Neural progenitor cell (in vitro differentiated cells): ENCODE results near the gene S100PBP. TPM values are rescaled to one million over a fixed set of nuclear protein-coding genes. Genes with fewer than 3 reads are reported as not detected.

Experiments
- DNase-seq: peaks from one replicate; pipeline ENCODE4 v3.0.0-alpha.2; 2016; ENCODE audit warnings: low spot score
- H2AFZ ChIP-seq: fragments of 200-600 bp; sonication (generic); replicated peaks from 2 replicates; pipeline ENCODE4 v1.6.1; 2016; ENCODE audit warnings: antibody characterized with exemption
- H3F3A ChIP-seq: fragments of 200-600 bp; sonication (generic); 2 replicates; pipeline ENCODE4 v1.6.1; 2016; ENCODE audit warnings: antibody characterized with exemption, low read depth
- H3K27ac ChIP-seq: fragments of 200-600 bp; sonication (generic); 2 replicates; pipeline ENCODE4 v1.5.1; 2016; ENCODE audit warnings: mild to moderate bottlenecking
- H3K27me3 ChIP-seq: fragments of 200-600 bp; sonication (generic); 2 replicates; pipeline ENCODE4 v1.6.1; 2016; ENCODE audit warnings: mild to moderate bottlenecking, moderate library complexity
- H3K36me3 ChIP-seq: fragments of 200-600 bp; sonication (generic); 2 replicates; pipeline ENCODE4 v1.5.1; 2016
- H3K4me1 ChIP-seq: fragments of 200-600 bp; sonication (generic); 2 replicates; pipeline ENCODE4 v1.6.1; 2016; ENCODE audit warnings: mixed run types
- H3K4me2 ChIP-seq: fragments of 200-600 bp; sonication (generic); 2 replicates; pipeline ENCODE4 v1.6.1; 2016
- H3K4me3 ChIP-seq: fragments of 200-600 bp; sonication (generic); 2 replicates; pipeline ENCODE4 v1.5.1; 2016
- H3K79me2 ChIP-seq: fragments of 200-600 bp; sonication (generic); 2 replicates; pipeline ENCODE4 v1.6.1; 2016; ENCODE audit warnings: low read depth
- H3K9ac ChIP-seq: fragments of 200-600 bp; sonication (generic); 2 replicates; pipeline ENCODE4 v1.6.1; 2016
- H3K9me3 ChIP-seq: fragments of 200-600 bp; sonication (generic); 2 replicates; pipeline ENCODE4 v1.5.1; 2016; ENCODE audit warnings: low read depth
- H4K20me1 ChIP-seq: fragments of 200-600 bp; sonication (generic); 2 replicates; pipeline ENCODE4 v1.6.1; 2016; ENCODE audit warnings: low read depth
- H3K27ac Mint-ChIP-seq: 3 replicates; pipeline ENCODE4 v1.8.0; 2021; ENCODE audit warnings: mixed read lengths
- H3K27me3 Mint-ChIP-seq: 2 replicates; pipeline ENCODE4 v1.8.0; 2022; ENCODE audit warnings: low read depth, mild to moderate bottlenecking, inconsistent platforms, moderate library complexity, mixed read lengths; ENCODE audit not compliant: insufficient read depth
- H3K36me3 Mint-ChIP-seq: 3 replicates; pipeline ENCODE4 v1.8.0; 2021; ENCODE audit warnings: mixed read lengths
- H3K4me1 Mint-ChIP-seq: 3 replicates; pipeline ENCODE4 v1.8.0; 2021; ENCODE audit warnings: mixed read lengths
- H3K4me3 Mint-ChIP-seq: 3 replicates; pipeline ENCODE4 v1.8.0; 2021; ENCODE audit warnings: mild to moderate bottlenecking, moderate library complexity, mixed read lengths
- H3K9me3 Mint-ChIP-seq: 3 replicates; pipeline ENCODE4 v1.8.0; 2020; ENCODE audit warnings: mixed read lengths
- CTCF ChIP-seq: fragments of 200-600 bp; sonication (generic); IDR thresholded peaks from 2 replicates; pipeline ENCODE4 v1.5.1; 2017; ENCODE audit warnings: antibody characterized with exemption, mild to moderate bottlenecking
- EZH2 ChIP-seq: fragments of 200-600 bp; sonication (generic); IDR thresholded peaks from 2 replicates; pipeline ENCODE4 v1.6.1; 2017; ENCODE audit warnings: antibody characterized with exemption, mild to moderate bottlenecking, moderate library complexity
- EZH2phosphoT487 ChIP-seq: fragments of 200-600 bp; sonication (generic); IDR thresholded peaks from 2 replicates; pipeline ENCODE4 v1.6.1; 2017; ENCODE audit warnings: antibody characterized with exemption
- total RNA-seq: library from RNA; depleted of rRNA; stranded (reverse); fragments of >200 nt; gene quantifications from 2 replicates; pipeline ENCODE4 v1.2.3, GENCODE V29; 2015; ENCODE audit warnings: low replicate concordance

Gene S100PBP
- total RNA-seq, 1 donor from 2014 or later, result 107 TPM

- Mint-ChIP-seq H3K4me3 (no peak overlapping the region), H3K27me3 (peaks cover 10% of the 10 kb centered on the region), H3K4me1 (peaks cover 2% of the 10 kb centered on the region), H3K27ac (no peak overlapping the region), H3K36me3 (peaks cover 36% of the 10 kb centered on the region), H3K9me3 (peaks cover 3% of the 10 kb centered on the region)
- H4K20me1 ChIP-seq, result no peaks in the 10 kb centered on the region
- H3K27ac ChIP-seq, result no peak overlapping the region
- no peak overlapping the region for H3K9ac ChIP-seq
- H3K9me3 ChIP-seq, result no peaks in the 10 kb centered on the region
- H2AFZ ChIP-seq, result no peak overlapping the region
- no peak overlapping the region for H3K4me2 ChIP-seq
- peaks cover 17% of the 10 kb centered on the region for H3K36me3 ChIP-seq
- no peak for DNase-seq
- H3K4me1 ChIP-seq, result no peaks in the 10 kb centered on the region
- no peaks in the 10 kb centered on the region for H3K27me3 ChIP-seq
- no peak for TF ChIP-seq EZH2phosphoT487
- TF ChIP-seq EZH2, result no peak
- no peak for TF ChIP-seq CTCF
- no peak overlapping the region for H3K4me3 ChIP-seq
- H3F3A ChIP-seq, result no peaks in the 10 kb centered on the region
- H3K79me2 ChIP-seq, result peaks cover 34% of the 10 kb centered on the region
Observed at GRCh38 chr1:32808580-32808979, 8.9 kb upstream of the S100PBP start.

GRCh38 chr1:32810358-32810757, 7.1 kb upstream of the S100PBP start:
- no peak overlapping the region for H2AFZ ChIP-seq
- H3K79me2 ChIP-seq, result peaks cover 52% of the 10 kb centered on the region
- H3K27ac ChIP-seq, result no peak overlapping the region
- TF ChIP-seq CTCF (no peak), EZH2 (no peak)
- H3F3A ChIP-seq, result no peaks in the 10 kb centered on the region
- Mint-ChIP-seq H3K4me1 (peaks cover 4% of the 10 kb centered on the region), H3K36me3 (peaks cover 40% of the 10 kb centered on the region), H3K27ac (no peak overlapping the region), H3K9me3 (peaks cover 2% of the 10 kb centered on the region), H3K4me3 (no peak overlapping the region), H3K27me3 (peaks cover 10% of the 10 kb centered on the region)
- H3K4me1 ChIP-seq, result peaks cover 1% of the 10 kb centered on the region
- H4K20me1 ChIP-seq, result no peaks in the 10 kb centered on the region
- no peak overlapping the region for H3K4me3 ChIP-seq
- no peak overlapping the region for H3K9ac ChIP-seq
- no peaks in the 10 kb centered on the region for H3K27me3 ChIP-seq
- peaks cover 15% of the 10 kb centered on the region for H3K36me3 ChIP-seq
- no peak overlapping the region for H3K4me2 ChIP-seq
- DNase-seq, result no peak
- no peaks in the 10 kb centered on the region for H3K9me3 ChIP-seq

GRCh38 chr1:32811265-32811664, 6.2 kb upstream of the S100PBP start:
- Histone ChIP-seq H3K36me3 (peaks cover 8% of the 10 kb centered on the region), H3K4me3 (no peak overlapping the region), H3K9me3 (no peaks in the 10 kb centered on the region), H3K9ac (no peak overlapping the region), H3K27me3 (no peaks in the 10 kb centered on the region), H3K79me2 (peaks cover 61% of the 10 kb centered on the region), H2AFZ (no peak overlapping the region), H3K27ac (no peak overlapping the region), H3K4me2 (no peak overlapping the region), H3K4me1 (peaks cover 10% of the 10 kb centered on the region), H4K20me1 (no peaks in the 10 kb centered on the region), H3F3A (no peaks in the 10 kb centered on the region)
- Mint-ChIP-seq H3K4me3 (no peak overlapping the region), H3K4me1 (peaks cover 9% of the 10 kb centered on the region), H3K9me3 (no peaks in the 10 kb centered on the region), H3K36me3 (peaks cover 35% of the 10 kb centered on the region), H3K27me3 (peaks cover 6% of the 10 kb centered on the region), H3K27ac (no peak overlapping the region)
- no peak for DNase-seq
- TF ChIP-seq CTCF, result no peak
- no peak for TF ChIP-seq EZH2phosphoT487
- no peak for TF ChIP-seq EZH2
